LoVo (cell line): Measurements from ENCODE around the gene RNF25.

Source experiments
- DNase-seq: peaks from one replicate; pipeline ENCODE4 v3.0.0-alpha.2; 2016; ENCODE audit warnings: low spot score

Gene RNF25

DNA sequence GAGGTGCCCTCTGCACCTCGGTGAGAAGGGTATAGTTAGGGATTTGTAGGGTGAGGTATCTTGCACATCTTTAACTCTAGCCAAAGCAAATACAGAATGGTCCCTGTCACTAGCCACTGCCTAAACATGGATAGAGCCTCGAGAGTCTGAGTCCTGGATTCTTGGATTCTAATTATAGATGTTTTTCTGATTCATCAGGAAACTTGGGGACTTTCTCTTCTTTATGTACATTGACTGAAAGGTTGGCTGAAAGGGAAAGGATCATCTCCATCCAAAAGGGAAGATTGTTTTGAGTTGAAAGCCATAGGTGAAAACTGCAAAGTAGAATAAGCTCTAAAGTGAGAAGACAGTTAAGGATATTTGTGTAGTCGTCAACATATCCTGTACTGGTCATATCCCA, 8.3 kb upstream of the RNF25 start:
- DNase-seq = no peak

DNA sequence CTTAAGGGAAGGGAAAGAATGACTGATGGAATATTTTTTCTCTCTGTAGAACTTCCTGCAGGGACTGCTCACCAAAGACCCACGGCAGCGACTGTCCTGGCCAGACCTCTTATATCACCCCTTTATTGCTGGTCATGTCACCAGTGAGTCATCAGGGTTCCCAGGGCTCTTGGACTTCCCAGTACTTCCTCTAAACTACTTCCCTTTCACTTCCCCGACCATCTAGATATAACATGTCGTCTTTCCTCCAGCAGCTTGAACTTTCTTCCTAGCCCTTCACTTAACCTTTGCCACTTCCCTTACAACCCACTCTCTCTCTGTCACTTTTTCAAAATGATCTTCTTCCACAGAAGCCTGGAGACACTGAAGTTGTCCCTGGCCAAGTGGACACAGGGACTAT, 7.3 kb upstream of the RNF25 start:
- DNase-seq = no peak

GRCh38 chr2:218671097-218671653, 627 bp downstream of the RNF25 start:
- peak; percentile 46 for DNase-seq

GRCh38 chr2:218664653-218665052, 7.1 kb downstream of the RNF25 start:
- no peak for DNase-seq

DNA sequence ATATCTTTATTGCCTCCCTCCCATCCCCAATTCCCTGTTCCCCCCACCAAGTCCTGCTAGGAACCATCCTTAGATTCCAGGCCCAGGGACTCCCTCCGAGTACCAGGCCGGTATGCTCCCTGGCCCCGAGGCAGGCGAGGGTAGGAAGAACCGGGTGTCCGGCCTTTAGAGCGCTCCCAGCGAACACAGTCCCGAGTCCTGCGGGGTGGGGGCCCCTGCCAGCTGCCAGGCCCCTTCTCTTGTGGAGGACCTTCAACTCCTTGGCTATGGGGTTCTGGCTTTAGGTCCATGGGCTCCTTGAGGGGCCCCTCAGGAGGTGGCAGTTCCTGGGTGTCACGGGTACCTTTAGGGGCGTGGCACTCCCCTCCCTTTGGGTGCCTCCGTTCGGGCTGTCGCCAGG, 7.9 kb downstream of the RNF25 start:
- DNase-seq = no peak

DNA sequence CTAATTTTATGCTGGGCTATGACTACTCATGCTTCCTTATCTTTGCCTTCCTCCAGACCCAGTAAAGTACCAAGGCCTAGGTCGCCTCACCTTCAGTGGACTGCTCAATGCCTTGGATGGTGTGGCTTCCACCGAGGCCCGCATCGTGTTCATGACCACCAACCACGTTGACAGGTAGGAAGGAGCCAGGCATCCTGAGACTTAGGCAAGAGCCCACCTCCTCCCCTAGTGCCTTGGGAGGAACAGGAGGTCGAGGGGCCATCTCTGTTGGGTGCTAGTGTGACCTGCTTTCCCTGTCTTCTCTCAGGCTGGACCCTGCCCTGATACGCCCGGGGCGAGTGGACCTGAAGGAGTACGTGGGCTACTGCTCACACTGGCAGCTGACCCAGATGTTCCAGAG, 9.0 kb downstream of the RNF25 start:
- DNase-seq = no peak

- no peak for DNase-seq
Measured at GRCh38 chr2:218662377-218662776, 9.4 kb downstream of the RNF25 start.

GRCh38 chr2:218659988-218660358, 11.8 kb downstream of the RNF25 start:
- DNase-seq = no peak

DNA sequence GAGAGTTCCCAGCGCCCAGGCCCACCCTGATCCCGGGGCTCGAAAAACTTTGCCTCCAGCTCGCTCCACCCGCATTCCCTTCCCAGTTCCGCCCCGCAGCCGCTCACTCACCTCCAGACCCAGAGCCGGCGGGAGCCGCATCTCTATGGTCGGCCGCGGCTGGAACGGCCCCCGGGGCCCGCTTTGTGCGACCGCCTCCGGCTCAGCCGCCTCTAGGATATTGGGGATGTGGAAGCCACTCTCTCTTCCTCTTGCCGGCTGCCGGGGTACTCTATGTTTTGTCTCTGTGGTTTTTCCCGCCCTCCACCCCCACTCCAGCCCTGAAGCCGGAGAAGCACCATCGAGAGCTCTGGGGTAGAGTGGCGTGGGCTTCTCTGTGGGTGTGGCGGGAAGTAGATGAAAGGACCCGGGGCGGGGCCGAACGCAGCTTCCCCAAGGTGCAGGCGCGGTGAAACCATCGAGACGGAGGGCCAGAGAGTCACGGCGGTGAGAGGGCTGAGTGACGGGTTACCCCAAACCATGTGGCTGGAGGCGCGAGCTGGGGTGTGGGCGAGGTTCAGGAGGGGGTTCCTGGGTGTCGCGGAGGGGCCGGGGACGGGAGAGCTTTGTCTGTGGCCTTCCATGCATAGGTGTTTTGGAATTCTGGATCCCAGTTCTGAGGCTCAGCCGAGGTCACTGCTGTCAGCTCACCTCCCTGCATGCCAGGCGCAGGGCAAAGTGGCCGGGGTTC, 12.4 kb downstream of the RNF25 start, which contains the start of the genes BCS1L and ZNF142:
TSS of gene BCS1L (plus strand) at position 426 of the 730 bp plus-strand sequence. CDS start 1,305 bp downstream, outside the sequence.
TSS of gene ZNF142 (minus strand) at position 366 of the 730 bp plus-strand sequence. CDS start 3,194 bp downstream, outside the sequence.
- DNase-seq = peak; percentile 92

GRCh38 chr2:218658671-218659257, 13.0 kb downstream of the RNF25 start:
- DNase-seq = peak; percentile 71

- no peak for DNase-seq
Measured at GRCh38 chr2:218655751-218656150, 16.1 kb downstream of the RNF25 start.

DNA sequence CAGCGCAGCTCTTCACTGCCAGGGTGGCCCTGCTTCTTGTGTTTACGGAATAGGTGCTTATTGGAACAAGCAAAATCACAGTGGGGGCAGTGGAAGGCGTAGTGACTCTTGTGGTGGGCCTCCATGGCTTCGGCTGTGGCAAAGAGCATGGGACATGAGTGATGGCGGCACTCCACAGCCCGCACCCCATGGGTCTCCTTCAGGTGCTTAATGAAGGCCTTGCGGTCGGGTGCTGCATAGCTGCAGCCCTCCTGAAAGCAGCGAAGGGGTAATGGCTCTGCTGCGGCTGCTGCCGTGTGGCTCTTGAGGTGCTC, 23.1 kb downstream of the RNF25 start:
- DNase-seq = no peak

- DNase-seq = peak; percentile 34
Measured at GRCh38 chr2:218648088-218648786, 23.6 kb downstream of the RNF25 start.

GRCh38 chr2:218645126-218645525, 26.7 kb downstream of the RNF25 start:
- DNase-seq = no peak

- DNase-seq = no peak
Measured at GRCh38 chr2:218644721-218645120, 27.1 kb downstream of the RNF25 start.

DNA sequence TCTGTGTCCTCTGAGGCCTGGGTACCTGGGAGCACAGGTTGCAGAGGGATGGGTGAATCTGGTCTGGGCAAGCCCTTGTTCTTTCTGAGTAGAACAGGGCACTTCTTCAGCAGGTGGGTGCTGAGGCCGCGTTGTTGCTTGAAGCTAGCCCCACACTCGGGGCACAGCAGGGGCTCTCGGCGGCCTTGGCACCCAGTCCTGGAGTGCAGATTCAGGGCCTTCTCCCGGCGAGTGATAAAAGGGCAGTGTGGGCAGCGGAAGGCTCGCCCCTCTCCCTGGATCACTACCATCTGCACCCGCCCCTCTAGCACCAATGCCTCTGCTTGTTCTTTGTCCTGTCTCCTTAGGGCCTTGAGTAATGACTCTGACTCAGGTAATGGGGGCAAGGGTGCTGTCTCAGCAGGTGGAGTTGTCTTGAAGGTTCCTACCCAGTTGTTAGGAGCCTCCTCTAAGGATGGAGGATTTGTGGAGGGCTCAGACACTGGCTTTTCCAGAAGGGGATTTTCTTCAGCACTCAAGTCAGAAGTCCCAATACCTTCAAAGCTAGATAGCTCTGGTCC, 28.0 kb downstream of the RNF25 start:
- DNase-seq = no peak

- DNase-seq = no peak
Measured at GRCh38 chr2:218642786-218643185, 29.0 kb downstream of the RNF25 start.

DNA sequence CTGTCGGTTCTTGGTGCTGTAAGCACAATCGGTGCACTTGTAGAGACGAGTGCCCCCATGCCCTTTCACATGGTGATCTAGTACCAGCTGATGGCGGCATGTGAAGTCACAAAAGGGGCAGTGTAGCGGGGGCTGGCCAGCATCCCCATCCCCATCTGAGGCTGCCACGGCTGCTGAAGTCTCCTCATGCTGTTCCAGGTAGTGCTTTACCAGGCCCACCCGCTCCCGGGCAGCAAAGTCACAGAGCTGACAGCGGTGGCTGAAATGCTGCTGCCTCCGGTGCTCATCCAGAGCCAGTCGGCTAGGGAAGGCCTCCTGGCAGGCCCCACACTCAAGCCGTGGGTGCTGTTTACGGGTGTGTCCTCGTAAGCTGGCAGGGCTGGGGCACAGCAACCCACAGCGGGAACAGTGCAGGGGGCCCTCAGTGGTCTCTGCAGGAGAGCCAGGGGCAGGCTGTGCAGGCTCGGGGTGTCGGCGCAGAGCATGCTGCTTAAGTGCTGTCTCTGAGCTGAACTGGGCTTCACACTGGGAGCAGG, 29.6 kb downstream of the RNF25 start:
- DNase-seq = no peak

DNA sequence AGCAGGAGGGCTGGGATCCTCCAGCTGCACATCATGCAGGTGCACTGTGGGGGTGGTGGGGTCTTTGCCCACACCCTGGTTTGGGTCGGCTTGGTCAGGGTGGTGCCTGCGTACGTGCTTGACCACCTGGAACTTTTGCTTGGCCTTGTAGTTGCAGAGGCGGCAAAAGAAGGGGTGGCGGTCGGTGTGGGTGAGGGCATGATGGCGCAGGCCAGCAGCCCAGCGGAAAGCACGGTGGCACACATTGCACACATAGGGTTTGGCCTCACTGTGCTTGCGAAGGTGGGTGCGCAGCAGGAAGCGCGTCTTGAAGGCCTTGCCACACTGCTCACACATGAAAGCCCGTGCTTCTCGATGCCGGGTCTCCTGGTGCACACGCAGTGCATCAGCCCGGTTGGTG, 33.4 kb downstream of the RNF25 start:
- no peak for DNase-seq

- DNase-seq = no peak
Measured at GRCh38 chr2:218635719-218636118, 36.1 kb downstream of the RNF25 start.

DNA sequence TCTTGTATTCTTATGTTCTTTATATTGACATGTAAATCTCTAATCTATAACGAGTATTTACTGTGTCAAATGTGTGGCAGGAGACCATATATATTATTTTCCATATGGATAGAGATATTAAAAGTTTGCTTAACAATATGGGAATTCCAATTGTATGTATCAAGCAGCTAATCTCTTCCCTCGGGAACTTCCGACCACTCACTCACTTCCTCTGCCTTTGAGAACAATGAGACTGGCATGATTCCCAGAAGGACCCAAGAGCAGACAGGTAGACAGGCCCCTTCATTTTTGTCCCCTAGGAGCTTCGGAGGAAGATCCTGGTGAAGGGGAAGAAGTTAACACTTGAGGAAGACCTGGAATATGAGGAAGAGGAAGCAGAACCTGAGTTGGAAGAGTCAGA, 40.0 kb downstream of the RNF25 start:
- DNase-seq = no peak

GRCh38 chr2:218627939-218628338, 43.9 kb downstream of the RNF25 start:
- no peak for DNase-seq
